Activated T-helper 1 cell treated with Interleukin-2 at 50 U/mL for 16 hours (primary cell): ENCODE measurements around the gene SOX4.

Experiments used
- DNase-seq: peaks from one replicate; pipeline ENCODE4 v3.0.0-alpha.2; 2020; ENCODE audit warnings: low read depth

The SOX4 gene

DNA sequence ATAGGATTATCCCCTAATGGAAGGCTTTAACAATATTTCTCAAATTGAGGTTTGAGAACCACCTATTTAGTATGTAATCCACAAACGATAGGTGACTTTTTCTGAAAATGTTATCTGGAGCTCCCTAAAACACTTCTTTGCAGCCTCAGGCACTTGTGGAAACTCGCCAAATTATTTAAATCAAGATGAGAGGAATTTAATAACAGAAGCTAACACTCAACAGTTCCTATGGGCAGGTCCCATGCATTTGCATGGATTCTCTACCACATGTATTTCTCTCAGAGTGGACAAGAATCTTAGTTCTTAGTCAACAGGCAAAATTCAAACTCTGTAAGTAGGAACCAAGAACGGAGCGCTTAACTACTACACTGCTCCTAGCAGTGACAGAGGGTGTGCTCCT lies 20.7 kb downstream of the SOX4 start:
- no peak for DNase-seq

DNA sequence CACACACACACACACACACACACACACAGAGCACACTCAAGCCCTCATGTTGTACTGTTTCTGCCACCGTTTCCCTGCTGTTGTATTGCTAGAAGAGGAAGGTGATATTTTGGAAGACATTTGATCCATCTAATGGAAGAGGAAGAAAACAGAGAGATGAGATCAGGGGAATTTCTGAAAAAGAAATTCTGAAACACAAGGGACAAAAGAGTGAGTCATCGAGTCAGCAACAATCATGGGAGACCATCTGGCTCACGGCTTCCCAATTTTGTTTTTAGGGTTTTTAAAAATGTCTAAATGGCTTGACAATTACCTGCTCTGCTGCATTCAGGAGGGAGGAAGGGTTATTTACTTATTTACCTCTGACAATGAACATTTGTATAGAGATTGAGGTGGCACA lies 22.0 kb downstream of the SOX4 start:
- no peak for DNase-seq

DNA sequence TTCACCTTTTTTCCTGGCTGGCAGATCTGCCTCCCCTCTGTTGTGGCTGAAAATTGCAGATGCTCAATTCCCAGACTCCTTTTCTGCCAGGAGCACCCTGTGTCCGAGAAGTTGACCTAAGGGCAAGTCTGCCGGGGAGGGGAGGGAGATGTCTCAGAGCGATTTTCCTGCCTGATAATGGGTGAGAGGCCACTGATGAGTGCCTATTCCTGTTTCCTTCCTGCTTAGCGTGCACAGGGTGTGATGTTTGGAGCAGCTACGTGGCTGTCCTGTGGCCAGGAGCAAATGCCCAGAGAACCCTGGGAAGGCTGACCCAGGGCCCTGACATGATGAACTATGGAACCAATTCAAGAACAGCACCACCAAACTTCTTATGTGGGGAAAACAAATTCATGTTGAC lies 22.5 kb downstream of the SOX4 start:
- no peak for DNase-seq

DNA sequence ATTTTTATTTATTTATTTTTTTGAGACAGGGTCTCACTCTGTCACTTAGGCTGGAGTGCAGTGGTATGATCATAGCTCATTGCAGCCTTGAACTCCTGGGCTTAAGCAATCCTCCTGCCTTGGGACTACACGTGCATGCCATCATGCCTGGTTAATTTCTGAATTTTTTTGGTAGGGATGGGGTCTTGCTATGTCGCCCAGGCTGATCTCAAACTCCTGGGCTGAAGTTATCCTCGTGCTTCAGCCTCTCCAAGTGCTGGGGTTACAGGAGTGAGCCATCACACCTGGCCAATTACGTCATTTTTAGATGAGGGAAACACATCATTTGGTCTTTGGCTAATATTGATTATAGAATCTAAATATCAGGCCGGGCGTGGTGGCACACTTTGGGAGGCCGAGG lies 32.1 kb downstream of the SOX4 start:
- no peak for DNase-seq

DNA sequence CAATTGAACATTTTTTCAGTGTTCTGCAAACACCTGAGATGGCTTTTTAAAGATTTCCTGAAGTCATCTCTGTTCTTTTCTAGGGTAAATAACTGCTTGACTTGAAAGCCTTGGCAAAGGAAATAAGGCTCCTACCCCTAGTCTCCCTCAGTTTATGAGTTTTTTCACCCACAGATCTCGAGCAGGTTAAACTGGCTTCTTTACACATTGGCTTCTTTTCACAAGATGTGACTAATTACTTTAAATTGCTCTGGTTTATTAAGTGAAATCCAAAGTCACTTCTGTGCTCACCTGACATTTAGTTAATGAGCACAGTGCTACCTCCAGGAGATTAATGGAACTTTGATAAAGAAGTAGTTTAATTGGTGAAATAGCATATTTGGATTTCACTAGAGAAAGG lies 33.2 kb downstream of the SOX4 start:
- no peak for DNase-seq

DNA sequence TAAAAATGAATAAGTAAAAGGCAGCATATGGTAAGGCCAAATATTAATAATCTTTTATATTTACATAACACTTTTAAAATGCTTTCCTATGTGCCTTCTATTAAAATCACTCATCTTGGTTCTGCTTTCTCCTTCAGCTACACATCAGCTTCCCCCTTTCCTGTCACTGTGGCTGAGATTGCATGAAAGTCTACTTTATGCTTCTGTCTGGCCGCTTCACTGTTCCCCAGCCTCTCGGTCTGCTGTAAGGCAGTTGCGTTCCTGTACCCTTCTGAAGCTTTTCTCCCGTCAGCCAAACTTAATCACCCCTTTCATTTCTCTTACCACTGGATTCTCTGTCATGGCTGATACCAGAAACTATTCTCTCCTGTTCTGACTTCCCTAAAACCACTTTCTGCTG lies 34.6 kb downstream of the SOX4 start:
- no peak for DNase-seq

DNA sequence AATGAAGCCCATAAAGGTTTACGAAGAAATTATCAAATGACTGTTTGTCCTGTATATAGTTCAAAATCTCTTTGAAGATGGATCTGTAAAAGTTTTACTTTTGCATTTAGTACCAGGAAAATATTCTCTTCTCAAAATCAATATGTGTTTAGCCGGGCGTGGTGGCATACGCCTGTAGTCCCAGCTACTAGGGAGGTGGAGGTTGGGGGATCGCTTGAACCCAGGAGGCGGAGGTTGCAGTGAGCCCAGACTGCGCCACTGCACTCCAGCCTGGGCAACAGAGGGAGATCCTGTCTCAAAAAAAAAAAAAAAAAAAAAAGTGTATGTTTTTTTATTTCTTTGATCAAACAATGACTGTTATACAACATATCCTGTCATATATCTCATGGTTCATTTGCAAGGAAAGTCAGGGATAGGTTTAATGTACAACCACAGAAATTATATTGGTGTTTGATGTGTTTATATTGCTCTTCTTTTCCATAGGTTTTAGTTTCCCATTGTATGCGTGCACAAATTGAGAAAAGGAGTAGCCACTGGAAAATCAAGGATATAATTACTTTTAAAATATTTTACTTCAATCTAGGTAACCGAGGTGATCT lies 40.1 kb downstream of the SOX4 start:
- DNase-seq, result no peak

DNA sequence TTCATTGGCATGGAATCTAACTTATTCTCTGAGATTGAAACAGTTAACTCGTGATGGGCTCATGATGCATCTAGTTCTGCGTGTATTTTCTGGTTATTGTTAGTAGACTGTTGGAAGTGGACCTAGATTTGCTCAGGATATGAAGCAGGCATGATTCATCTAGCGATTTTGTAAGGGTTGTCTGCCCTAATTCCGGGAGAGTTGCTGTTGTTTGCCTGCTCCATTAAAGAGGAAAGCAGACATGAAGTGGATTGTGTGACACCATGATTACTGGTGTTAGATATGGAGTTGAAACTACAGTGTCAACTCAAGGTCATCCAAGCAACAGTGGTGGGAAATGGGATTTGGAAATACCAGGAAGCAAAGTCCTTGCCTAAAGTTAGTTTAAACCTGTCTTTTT lies 41.0 kb downstream of the SOX4 start:
- no peak for DNase-seq

DNA sequence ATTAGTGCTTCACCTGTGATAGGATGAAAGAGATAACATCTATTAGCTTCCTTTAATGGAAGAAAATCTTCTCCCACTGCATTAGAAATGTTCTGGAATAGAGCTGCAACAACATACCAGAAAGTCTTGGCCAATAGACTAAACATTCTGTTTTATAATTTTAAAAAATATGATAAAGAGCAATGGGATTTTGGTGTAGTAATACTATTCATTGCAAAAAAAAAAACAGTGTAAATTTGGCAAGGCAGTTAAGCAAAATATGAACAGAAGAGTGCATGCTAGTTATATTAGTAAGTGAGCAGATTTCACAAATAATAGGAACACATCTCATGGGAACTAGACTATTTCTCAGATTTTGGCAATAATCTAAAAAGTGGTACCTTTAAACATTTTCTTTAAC lies 43.3 kb downstream of the SOX4 start:
- DNase-seq, result no peak

DNA sequence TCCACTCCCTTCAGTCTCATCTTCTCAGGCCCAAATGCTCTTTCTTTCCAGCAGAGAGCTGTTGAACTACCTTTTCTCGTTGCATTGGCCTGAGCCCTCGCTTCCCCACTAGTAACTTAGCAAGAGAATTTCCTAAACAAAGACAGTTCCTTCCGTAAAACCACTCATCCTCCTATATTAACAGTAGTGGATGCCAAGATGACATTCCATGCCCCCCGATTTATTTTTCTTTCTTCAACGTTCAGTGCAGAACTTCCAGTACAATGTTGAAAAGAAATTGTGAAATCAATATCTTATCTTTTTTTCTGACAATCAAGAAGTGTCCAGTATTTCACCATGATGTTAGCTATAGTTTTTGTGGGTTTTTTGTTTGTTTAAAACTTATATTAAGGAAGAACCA lies 45.8 kb downstream of the SOX4 start:
- no peak for DNase-seq
